Panc1 (cell line): ENCODE measurements around the gene C22orf39.

Source experiments
- SIN3A ChIP-seq: IDR thresholded peaks from 2 replicates; pipeline ENCODE4 v1.6.1; 2012; ENCODE audit warnings: low read depth, mild to moderate bottlenecking, low read length, moderate library complexity, borderline replicate concordance; ENCODE audit not compliant: insufficient read depth
- TCF7L2 ChIP-seq: IDR thresholded peaks from 2 replicates; pipeline ENCODE4 v1.6.1; 2011; ENCODE audit warnings: mild to moderate bottlenecking, low read depth, low read length, inconsistent platforms
- TF ChIP-seq, protein P1 (sequence below): fragments of 450-650 bp; IDR thresholded peaks from 2 replicates; pipeline ENCODE4 v1.5.1; 2017; ENCODE audit warnings: mild to moderate bottlenecking
- TF ChIP-seq, protein P2 (sequence below), 2 experiments: IDR thresholded peaks; 2 replicates each; pipeline ENCODE4 v1.6.1; 2011 to 2012; ENCODE audit warnings: low read depth in 2 of 2, control low read depth in 1 of 2, low read length in 1 of 2, mild to moderate bottlenecking in 1 of 2, moderate library complexity in 1 of 2; ENCODE audit not compliant: insufficient read depth in 1 of 2

DNA sequence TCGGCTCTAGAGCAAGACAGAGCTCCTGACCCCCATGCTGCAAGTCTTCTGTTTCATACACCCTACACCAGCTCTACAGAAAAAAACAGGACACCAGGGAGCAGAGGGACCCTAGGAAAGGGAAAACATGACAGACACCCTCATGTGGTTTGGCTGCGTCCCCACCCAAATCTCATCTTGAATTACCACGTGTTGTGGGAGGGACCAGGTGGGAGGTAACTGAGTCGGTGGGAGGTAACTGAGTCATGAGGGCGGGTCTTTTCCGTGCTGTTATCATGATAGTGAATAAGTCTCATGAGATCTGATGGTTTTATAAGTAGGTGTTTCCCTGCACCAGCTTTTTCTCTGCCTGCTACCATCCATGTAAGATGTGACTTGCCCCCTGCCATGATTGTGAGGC is 6.6 kb upstream of the C22orf39 start:
- TF ChIP-seq, protein P1, sequence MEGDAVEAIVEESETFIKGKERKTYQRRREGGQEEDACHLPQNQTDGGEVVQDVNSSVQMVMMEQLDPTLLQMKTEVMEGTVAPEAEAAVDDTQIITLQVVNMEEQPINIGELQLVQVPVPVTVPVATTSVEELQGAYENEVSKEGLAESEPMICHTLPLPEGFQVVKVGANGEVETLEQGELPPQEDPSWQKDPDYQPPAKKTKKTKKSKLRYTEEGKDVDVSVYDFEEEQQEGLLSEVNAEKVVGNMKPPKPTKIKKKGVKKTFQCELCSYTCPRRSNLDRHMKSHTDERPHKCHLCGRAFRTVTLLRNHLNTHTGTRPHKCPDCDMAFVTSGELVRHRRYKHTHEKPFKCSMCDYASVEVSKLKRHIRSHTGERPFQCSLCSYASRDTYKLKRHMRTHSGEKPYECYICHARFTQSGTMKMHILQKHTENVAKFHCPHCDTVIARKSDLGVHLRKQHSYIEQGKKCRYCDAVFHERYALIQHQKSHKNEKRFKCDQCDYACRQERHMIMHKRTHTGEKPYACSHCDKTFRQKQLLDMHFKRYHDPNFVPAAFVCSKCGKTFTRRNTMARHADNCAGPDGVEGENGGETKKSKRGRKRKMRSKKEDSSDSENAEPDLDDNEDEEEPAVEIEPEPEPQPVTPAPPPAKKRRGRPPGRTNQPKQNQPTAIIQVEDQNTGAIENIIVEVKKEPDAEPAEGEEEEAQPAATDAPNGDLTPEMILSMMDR, result no peak
- TF ChIP-seq SIN3A (no peak), TCF7L2 (no peak)
- TF ChIP-seq, protein P2, sequence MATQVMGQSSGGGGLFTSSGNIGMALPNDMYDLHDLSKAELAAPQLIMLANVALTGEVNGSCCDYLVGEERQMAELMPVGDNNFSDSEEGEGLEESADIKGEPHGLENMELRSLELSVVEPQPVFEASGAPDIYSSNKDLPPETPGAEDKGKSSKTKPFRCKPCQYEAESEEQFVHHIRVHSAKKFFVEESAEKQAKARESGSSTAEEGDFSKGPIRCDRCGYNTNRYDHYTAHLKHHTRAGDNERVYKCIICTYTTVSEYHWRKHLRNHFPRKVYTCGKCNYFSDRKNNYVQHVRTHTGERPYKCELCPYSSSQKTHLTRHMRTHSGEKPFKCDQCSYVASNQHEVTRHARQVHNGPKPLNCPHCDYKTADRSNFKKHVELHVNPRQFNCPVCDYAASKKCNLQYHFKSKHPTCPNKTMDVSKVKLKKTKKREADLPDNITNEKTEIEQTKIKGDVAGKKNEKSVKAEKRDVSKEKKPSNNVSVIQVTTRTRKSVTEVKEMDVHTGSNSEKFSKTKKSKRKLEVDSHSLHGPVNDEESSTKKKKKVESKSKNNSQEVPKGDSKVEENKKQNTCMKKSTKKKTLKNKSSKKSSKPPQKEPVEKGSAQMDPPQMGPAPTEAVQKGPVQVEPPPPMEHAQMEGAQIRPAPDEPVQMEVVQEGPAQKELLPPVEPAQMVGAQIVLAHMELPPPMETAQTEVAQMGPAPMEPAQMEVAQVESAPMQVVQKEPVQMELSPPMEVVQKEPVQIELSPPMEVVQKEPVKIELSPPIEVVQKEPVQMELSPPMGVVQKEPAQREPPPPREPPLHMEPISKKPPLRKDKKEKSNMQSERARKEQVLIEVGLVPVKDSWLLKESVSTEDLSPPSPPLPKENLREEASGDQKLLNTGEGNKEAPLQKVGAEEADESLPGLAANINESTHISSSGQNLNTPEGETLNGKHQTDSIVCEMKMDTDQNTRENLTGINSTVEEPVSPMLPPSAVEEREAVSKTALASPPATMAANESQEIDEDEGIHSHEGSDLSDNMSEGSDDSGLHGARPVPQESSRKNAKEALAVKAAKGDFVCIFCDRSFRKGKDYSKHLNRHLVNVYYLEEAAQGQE (IDR thresholded peaks at IDR 0.05; ENCODE audit: insufficient read depth in 1 of 2, low read depth in 2 of 2, low read length in 1 of 2), result no peak
